Psoas muscle (tissue), 8 donors: ENCODE data around the gene RFC3. TPM values are rescaled to one million over a fixed set of nuclear protein-coding genes. Genes with fewer than 3 reads are reported as not detected.
A peak's percentile ranks its signal among the peaks of the same experiment; 100 is the strongest.

Experiments
- ATAC-seq, 4 donors: fragments of 200-7000 bp; cut with Tn5 transposase; one replicate each; pipeline ENCODE4 v1.9.1; 2020; ENCODE audit warnings: moderate library complexity in 3 of 4, mild to moderate bottlenecking in 2 of 4
- DNase-seq, 2 donors: peaks; one replicate each; pipeline ENCODE4 v3.0.0-alpha.2; 2020
- H3K27ac ChIP-seq: fragments of 200-600 bp; one replicate; pipeline ENCODE4 v1.8.0; 2022
- H3K27me3 ChIP-seq, 3 donors: fragments of 200-600 bp in 1 of 3; one replicate each; pipeline versions ENCODE4 v1.6.1 to v1.8.0; 2013 to 2022; ENCODE audit warnings: low read length in 2 of 3, mild to moderate bottlenecking in 2 of 3, moderate library complexity in 1 of 3; ENCODE audit not compliant: insufficient read depth in 3 of 3
- H3K36me3 ChIP-seq, 2 donors: fragments of 200-600 bp in 1 of 2; one replicate each; pipeline versions ENCODE4 v1.6.1 to v1.8.0; 2013 to 2022; ENCODE audit warnings: low read depth in 1 of 2, mild to moderate bottlenecking in 1 of 2, moderate library complexity in 1 of 2; ENCODE audit not compliant: insufficient read depth in 1 of 2
- H3K4me1 ChIP-seq: fragments of 200-600 bp; one replicate; pipeline ENCODE4 v1.8.0; 2022
- H3K4me3 ChIP-seq: fragments of 200-600 bp; one replicate; pipeline ENCODE4 v1.8.0; 2022; ENCODE audit warnings: mild to moderate bottlenecking
- H3K9me3 ChIP-seq: fragments of 200-600 bp; one replicate; pipeline ENCODE4 v1.8.0; 2022
- WGBS, 3 donors: extraction: QIAGEN DNeasy Blood & Tissue Kit; methylation state at CpG; one replicate each; pipeline versions ENCODE4 v1.1.6 to v1.1.7; 2013; 5-methylcytosine and 5-hydroxymethylcytosine counted together
- intact Hi-C, 2 donors: fragments of 100-400 bp; cut with DNase I; formaldehyde crosslinking; loops; one replicate each; pipeline versions ENCODE4 v1.11.0 to v1.14.2; 2022
- long read RNA-seq, 2 donors: library from polyadenylated mRNA; unstranded; transcript quantifications; one replicate each; pipeline ENCODE4 v2.0.0, GENCODE V29; 2021
- polyA plus RNA-seq, 3 donors: library from polyadenylated mRNA; stranded (reverse); fragments of 200-250 nt; gene quantifications; one replicate each; pipeline ENCODE4 v1.2.3, GENCODE V29; 2013
- total RNA-seq, 4 donors: library from RNA; stranded (reverse); fragmentation: NEBNext Ultra II Directional in 2 of 4; extraction: Animal tissue kit (Norgen Biotek cat#: 25700) in 2 of 4; gene quantifications; one replicate each; pipeline versions ENCODE4 v1.2.1 to v1.2.4, GENCODE V29; 2021 to 2023
- TF ChIP-seq, protein P1 (sequence below): fragments of 200-600 bp; IDR thresholded peaks from one replicate; pipeline ENCODE4 v1.8.0; 2022; ENCODE audit warnings: antibody characterized with exemption
- donor health status: healthy with polysubstance abuse.
- donor health status: DM: no; HTN: no; CAD: no; lungs with moderate emphysema.
- donor health status: Bipolar disorder and iron deficiency.
- donor health status: healthy.
- donor health status: DM: yes; HTN: yes; CAD: no.
- donor health status: DM: no; HTN: no; CAD: no.
- donor health status: DM: no; HTN: no; CAD: no.
- donor health status: DM: yes; HTN: yes; CAD: no.

The RFC3 gene, protein sequence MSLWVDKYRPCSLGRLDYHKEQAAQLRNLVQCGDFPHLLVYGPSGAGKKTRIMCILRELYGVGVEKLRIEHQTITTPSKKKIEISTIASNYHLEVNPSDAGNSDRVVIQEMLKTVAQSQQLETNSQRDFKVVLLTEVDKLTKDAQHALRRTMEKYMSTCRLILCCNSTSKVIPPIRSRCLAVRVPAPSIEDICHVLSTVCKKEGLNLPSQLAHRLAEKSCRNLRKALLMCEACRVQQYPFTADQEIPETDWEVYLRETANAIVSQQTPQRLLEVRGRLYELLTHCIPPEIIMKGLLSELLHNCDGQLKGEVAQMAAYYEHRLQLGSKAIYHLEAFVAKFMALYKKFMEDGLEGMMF
- total RNA-seq, result 1 to 10 TPM; 2.1 to 2.9 (median 2.6) TPM
- 1 to 10 TPM; 1.6 to 3.8 (median 3.3) TPM for polyA plus RNA-seq
- long read RNA-seq, donor 1, result 0 reads
- long read RNA-seq, donor 2, transcript RFC3-201 (9 exons, 2,402 nt), result major isoform, 5 of 6 reads
- long read RNA-seq, donor 2, partial matches to known transcripts, result 1 of 6 reads
- long read RNA-seq, donor 2, other reads (novel, unspliced or antisense), result 0 of 6 reads

DNA sequence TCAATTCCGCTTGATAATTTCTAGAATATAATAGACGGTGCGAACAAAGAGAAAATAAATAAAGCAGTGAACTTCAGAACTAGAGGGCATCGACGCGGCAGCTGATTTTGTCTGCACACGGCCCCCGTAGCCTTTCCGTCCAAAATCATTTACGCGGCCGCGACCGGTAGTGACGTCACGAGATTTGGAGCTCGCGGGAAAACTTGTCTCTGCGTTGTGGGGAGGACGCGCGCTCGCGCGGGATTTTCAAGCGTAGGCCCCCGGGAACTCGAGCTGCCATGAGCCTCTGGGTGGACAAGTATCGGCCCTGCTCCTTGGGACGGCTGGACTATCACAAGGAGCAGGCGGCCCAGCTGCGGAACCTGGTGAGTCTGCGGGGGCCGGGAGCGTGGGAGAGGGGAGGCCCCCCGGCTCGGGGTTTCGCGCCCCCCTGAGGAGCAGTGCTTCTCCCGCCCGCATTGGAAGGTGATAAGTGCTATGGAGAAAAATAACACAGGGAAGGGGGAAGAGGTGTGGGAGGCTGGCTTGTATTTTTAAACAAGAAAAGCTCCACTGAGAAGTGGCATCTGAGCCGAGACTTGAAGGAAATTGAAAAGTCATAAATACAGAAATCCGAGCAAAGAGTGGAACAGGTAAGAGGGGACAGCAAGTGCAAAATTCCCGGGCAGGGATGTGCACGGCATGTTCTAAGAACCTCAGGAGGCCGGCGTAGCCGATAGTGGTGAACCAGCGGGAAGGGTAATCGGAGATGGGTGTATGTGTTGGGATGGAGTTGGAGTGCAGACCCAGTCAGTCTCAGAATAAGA is at the start of gene RFC3:
Gene RFC3, plus strand, starts transcription at position 249 of the 806 bp plus-strand sequence. Its CDS starts 30 bp downstream, at position 279.
- ATAC-seq, result peak; percentile 91 to 100 (median 98)
- Histone ChIP-seq H3K36me3 (peaks cover 3 to 14% of the 10 kb centered on the region in 2 donors), H3K4me3 (peak within 1 kb of the TSS; percentile 86), H3K9me3 (no peaks in the 10 kb centered on the region), H3K27ac (peak within 1 kb of the TSS; percentile 69), H3K27me3 (no peaks in the 10 kb centered on the region), H3K4me1 (no peaks in the 10 kb centered on the region)
- TF ChIP-seq, protein P1, sequence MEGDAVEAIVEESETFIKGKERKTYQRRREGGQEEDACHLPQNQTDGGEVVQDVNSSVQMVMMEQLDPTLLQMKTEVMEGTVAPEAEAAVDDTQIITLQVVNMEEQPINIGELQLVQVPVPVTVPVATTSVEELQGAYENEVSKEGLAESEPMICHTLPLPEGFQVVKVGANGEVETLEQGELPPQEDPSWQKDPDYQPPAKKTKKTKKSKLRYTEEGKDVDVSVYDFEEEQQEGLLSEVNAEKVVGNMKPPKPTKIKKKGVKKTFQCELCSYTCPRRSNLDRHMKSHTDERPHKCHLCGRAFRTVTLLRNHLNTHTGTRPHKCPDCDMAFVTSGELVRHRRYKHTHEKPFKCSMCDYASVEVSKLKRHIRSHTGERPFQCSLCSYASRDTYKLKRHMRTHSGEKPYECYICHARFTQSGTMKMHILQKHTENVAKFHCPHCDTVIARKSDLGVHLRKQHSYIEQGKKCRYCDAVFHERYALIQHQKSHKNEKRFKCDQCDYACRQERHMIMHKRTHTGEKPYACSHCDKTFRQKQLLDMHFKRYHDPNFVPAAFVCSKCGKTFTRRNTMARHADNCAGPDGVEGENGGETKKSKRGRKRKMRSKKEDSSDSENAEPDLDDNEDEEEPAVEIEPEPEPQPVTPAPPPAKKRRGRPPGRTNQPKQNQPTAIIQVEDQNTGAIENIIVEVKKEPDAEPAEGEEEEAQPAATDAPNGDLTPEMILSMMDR, result no peak
- WGBS, 3 donors, result 0 to 1% (median 1%) methylated on average over 50 of the region's 50 CpGs
- DNase-seq, result peak; percentile 93 to 97
- intact Hi-C loops, result no loop called here

DNA sequence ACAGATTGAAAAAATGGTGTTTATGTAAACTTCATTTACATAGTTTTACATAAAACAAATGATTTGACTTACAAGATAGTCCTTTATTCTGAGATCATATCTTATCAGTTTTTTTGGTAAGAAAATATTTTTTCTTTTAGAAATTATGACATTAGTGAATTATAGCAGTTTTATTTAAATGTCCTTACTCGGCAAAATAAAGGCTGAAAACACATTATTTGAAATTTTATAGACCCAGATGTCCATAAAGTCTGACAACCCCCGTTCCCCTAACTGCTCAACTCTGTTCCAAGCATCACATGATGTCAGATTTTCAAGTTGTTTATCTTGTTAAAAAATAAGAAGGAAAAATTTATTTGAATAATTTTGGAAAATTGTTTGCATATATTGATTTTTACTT is 46.7 kb upstream of the RFC3 start:
- no peaks in the 10 kb centered on the region for H3K4me1 ChIP-seq
- WGBS, 3 donors, result 44 to 63% (median 48%) methylated on average over 2 of the region's 2 CpGs
- intact Hi-C loops, result no loop called here
- no peak overlapping the region for H3K27ac ChIP-seq
- TF ChIP-seq, protein P1, result no peak
- no peak for ATAC-seq
- H3K4me3 ChIP-seq, result no peak overlapping the region
- DNase-seq, result no peak
- no peaks in the 10 kb centered on the region for H3K9me3 ChIP-seq
- no peaks in the 10 kb centered on the region for H3K27me3 ChIP-seq
- no peaks in the 10 kb centered on the region for H3K36me3 ChIP-seq

DNA sequence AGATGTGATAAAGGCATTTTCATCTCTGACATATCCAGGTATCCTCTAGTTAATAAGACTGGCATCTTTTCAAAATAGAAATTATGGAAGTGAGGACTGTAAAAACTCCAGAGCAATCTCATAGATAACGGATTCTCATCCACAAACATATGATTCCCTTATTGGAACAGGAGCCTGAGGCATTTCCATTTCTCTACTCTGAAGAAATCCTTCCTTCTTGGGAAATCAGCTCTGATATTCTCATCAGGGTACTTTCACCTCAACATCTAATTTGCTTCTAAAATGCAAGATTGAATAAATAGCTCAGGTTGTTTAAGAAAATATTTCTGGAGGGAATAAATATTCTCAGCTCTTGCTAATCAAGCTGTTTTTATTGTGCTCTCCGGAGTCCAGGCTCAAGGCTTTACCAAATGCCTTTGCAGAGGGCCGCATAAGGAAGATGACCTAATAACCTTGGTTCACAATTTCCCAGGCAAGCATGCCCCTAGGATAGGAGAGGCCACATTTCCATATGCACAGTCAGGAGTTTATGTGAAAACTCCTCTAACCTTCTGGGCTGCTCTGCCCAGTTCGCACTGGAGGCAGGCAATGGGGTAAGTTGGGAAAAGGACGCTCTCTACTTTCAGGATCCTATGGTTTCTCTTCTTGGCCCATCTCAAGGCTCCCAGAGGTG is 44.0 kb upstream of the RFC3 start:
- H3K27me3 ChIP-seq, result no peaks in the 10 kb centered on the region
- H3K4me1 ChIP-seq, result no peaks in the 10 kb centered on the region
- intact Hi-C loops, result no loop called here
- ATAC-seq (no peak), DNase-seq (no peak)
- TF ChIP-seq, protein P1, result no peak
- H3K9me3 ChIP-seq, result no peaks in the 10 kb centered on the region
- WGBS, 3 donors, result 85 to 92% (median 86%) methylated on average over 5 of the region's 5 CpGs
- no peak overlapping the region for H3K4me3 ChIP-seq
- no peak overlapping the region for H3K27ac ChIP-seq
- H3K36me3 ChIP-seq, result no peaks in the 10 kb centered on the region

DNA sequence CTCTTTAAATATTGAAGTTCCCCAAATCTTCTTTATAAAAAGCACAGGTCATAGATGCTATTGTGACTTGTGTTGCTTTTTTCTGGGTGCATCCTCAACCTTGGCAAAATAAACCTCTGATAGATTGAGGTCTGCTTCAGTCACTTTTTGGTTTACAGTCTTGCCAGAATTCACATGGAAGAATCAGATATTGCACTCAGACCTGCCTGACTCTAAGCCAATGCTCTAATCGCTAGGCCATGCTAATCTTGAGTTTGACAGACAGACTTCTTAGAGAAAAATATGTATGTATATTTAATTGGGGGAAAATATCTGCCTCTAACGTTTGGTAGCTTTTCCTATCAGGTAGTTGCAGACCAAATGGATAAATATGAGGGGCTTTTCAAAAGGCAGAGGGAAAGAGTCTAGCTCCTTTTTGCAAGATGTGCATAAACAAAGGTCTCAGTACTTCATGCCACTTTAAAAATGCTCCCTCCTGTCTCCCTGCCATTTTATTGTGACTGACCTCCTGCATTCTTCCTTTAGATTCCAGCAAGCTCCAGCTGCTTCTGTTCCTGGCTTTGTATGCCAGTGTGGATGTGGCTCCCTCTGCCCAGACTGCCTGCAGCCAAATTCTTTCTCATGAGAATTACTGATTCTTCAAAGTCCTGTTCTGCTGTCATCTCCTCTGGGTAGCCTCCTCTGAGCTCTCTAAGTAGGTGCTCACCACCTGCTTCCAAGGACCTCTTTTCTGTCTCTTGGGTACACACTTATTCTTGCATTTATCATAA is 42.4 kb upstream of the RFC3 start:
- no peaks in the 10 kb centered on the region for H3K36me3 ChIP-seq
- H3K4me1 ChIP-seq, result no peaks in the 10 kb centered on the region
- no peak overlapping the region for H3K4me3 ChIP-seq
- H3K9me3 ChIP-seq, result no peaks in the 10 kb centered on the region
- DNase-seq, result no peak
- no peak overlapping the region for H3K27ac ChIP-seq
- 29 to 49% (median 31%) methylated on average over 2 of the region's 2 CpGs for WGBS, 3 donors
- TF ChIP-seq, protein P1, result no peak
- H3K27me3 ChIP-seq, result no peaks in the 10 kb centered on the region
- ATAC-seq, result no peak
- intact Hi-C loops, result no loop called here
